Neuronal stem cell (in vitro differentiated cells): ENCODE results near the gene CIDEA.

Experiments used
- DNase-seq: peaks from one replicate; pipeline ENCODE4 v3.0.0-alpha.2; 2013; ENCODE audit warnings: low spot score
- H2AFZ ChIP-seq: one replicate; pipeline ENCODE4 v1.6.1; 2013; ENCODE audit warnings: mild to moderate bottlenecking, low read length, inconsistent platforms
- H2AK5ac ChIP-seq: 2 replicates; pipeline ENCODE4 v1.6.1; 2013; ENCODE audit warnings: low read depth, mild to moderate bottlenecking, inconsistent platforms, low read length, moderate library complexity, mixed read lengths
- H2BK120ac ChIP-seq: 2 replicates; pipeline ENCODE4 v1.6.1; 2013; ENCODE audit warnings: low read depth, mild to moderate bottlenecking, inconsistent platforms, low read length, moderate library complexity, mixed read lengths
- H2BK12ac ChIP-seq: one replicate; pipeline ENCODE4 v1.6.1; 2013; ENCODE audit warnings: low read length, inconsistent platforms
- H2BK15ac ChIP-seq: 2 replicates; pipeline ENCODE4 v1.6.1; 2013; ENCODE audit warnings: mild to moderate bottlenecking, low read length, inconsistent platforms, mixed read lengths
- H2BK5ac ChIP-seq: one replicate; pipeline ENCODE4 v1.6.1; 2013; ENCODE audit warnings: inconsistent platforms, mild to moderate bottlenecking, low read length, moderate library complexity
- H3K14ac ChIP-seq: one replicate; pipeline ENCODE4 v1.6.1; 2013; ENCODE audit warnings: low read length, inconsistent platforms
- H3K18ac ChIP-seq: 2 replicates; pipeline ENCODE4 v1.6.1; 2013; ENCODE audit warnings: low read length, inconsistent platforms
- H3K23ac ChIP-seq: 2 replicates; pipeline ENCODE4 v1.6.1; 2013; ENCODE audit warnings: low read depth, mild to moderate bottlenecking, mixed read lengths, low read length, inconsistent platforms; ENCODE audit not compliant: poor library complexity
- H3K27ac ChIP-seq: replicated peaks from 3 replicates; pipeline ENCODE4 v1.5.1; 2013; ENCODE audit warnings: low read length, inconsistent platforms
- H3K27me3 ChIP-seq, 3 experiments: 2 replicates each; pipeline ENCODE4 v1.6.1; 2013; ENCODE audit warnings: low read length in 3 of 3, mild to moderate bottlenecking in 2 of 3, inconsistent platforms in 1 of 3, low read depth in 1 of 3, mixed read lengths in 1 of 3, moderate library complexity in 1 of 3; ENCODE audit not compliant: control insufficient read depth in 3 of 3, insufficient read depth in 3 of 3
- H3K36me3 ChIP-seq, 2 donors: replicated peaks in 1 of 2; 2 replicates each; pipeline ENCODE4 v1.6.1; 2013; ENCODE audit warnings: low read length in 2 of 2; ENCODE audit not compliant: control insufficient read depth in 2 of 2, insufficient read depth in 2 of 2
- H3K4ac ChIP-seq: 2 replicates; pipeline ENCODE4 v1.6.1; 2013; ENCODE audit warnings: inconsistent platforms, mild to moderate bottlenecking, low read length, moderate library complexity
- H3K4me1 ChIP-seq, 2 donors: 1 replicate in 1 of 2; 2 replicates in 1 of 2; pipeline ENCODE4 v1.6.1; 2013; ENCODE audit warnings: low read length in 2 of 2, low read depth in 1 of 2; ENCODE audit not compliant: control insufficient read depth in 2 of 2, insufficient read depth in 1 of 2
- H3K4me2 ChIP-seq: one replicate; pipeline ENCODE4 v1.6.1; 2013; ENCODE audit warnings: mild to moderate bottlenecking, low read length, inconsistent platforms; ENCODE audit not compliant: insufficient read depth, poor library complexity, severe bottlenecking
- H3K4me3 ChIP-seq, 2 donors: 2 replicates each; pipeline ENCODE4 v1.5.1; 2013; ENCODE audit warnings: low read length in 2 of 2, mild to moderate bottlenecking in 2 of 2, inconsistent platforms in 1 of 2, moderate library complexity in 1 of 2
- H3K79me1 ChIP-seq: one replicate; pipeline ENCODE4 v1.6.1; 2013; ENCODE audit warnings: low read depth, mild to moderate bottlenecking, inconsistent platforms, low read length, moderate library complexity
- H3K9ac ChIP-seq: one replicate; pipeline ENCODE4 v1.6.1; 2013; ENCODE audit warnings: mild to moderate bottlenecking, low read depth, low read length, inconsistent platforms; ENCODE audit not compliant: poor library complexity
- H3K9me3 ChIP-seq, 2 donors: replicated peaks in 1 of 2; 2 replicates each; pipeline versions ENCODE3 to v1.6.1; 2013; ENCODE audit warnings: low read length in 2 of 2, mild to moderate bottlenecking in 2 of 2, inconsistent platforms in 1 of 2, low read depth in 1 of 2, mixed read lengths in 1 of 2, moderate library complexity in 1 of 2; ENCODE audit not compliant: control insufficient read depth in 2 of 2, insufficient read depth in 1 of 2
- H4K8ac ChIP-seq: one replicate; pipeline ENCODE4 v1.6.1; 2013; ENCODE audit warnings: low read depth, mild to moderate bottlenecking, inconsistent platforms, low read length, moderate library complexity
- H4K91ac ChIP-seq: one replicate; pipeline ENCODE4 v1.6.1; 2013; ENCODE audit warnings: low read length, low read depth, mild to moderate bottlenecking, inconsistent platforms; ENCODE audit not compliant: poor library complexity
- WGBS, 2 donors: extraction: QIAGEN DNeasy Blood & Tissue Kit; methylation state at CpG; one replicate each; pipeline ENCODE4 v1.1.7; 2013; ENCODE audit warnings: missing lambda C conversion rate in 2 of 2, mixed read lengths in 1 of 2; ENCODE audit not compliant: insufficient read length in 2 of 2, insufficient replicate concordance in 1 of 2; ENCODE audit errors: extremely low coverage in 2 of 2; 5-methylcytosine and 5-hydroxymethylcytosine counted together

Gene CIDEA

GRCh38 chr18:12276736-12277554 is 22.8 kb downstream of the CIDEA start:
- H3K27me3 ChIP-seq, result no peaks in the 10 kb centered on the region
- no peak overlapping the region for H4K8ac ChIP-seq
- H3K4ac ChIP-seq, result peak overlapping the region; percentile 17
- H3K9me3 ChIP-seq, result no peaks in the 10 kb centered on the region
- WGBS, 2 donors, result no CpG with 5 or more reads among the region's 26 CpGs
- no peak overlapping the region for H2BK5ac ChIP-seq
- H2AFZ ChIP-seq, result no peak overlapping the region
- H2BK12ac ChIP-seq, result peak overlapping the region; percentile 75
- no peak overlapping the region for H3K23ac ChIP-seq
- peak overlapping the region; percentile 39 for H4K91ac ChIP-seq
- H3K14ac ChIP-seq, result no peak overlapping the region
- H2BK15ac ChIP-seq, result peak overlapping the region; percentile 8
- peak overlapping the region; percentile 47 for H3K9ac ChIP-seq
- H3K4me2 ChIP-seq, result no peak overlapping the region
- no peaks in the 10 kb centered on the region for H3K79me1 ChIP-seq
- no peak for DNase-seq
- H3K18ac ChIP-seq, result peak overlapping the region; percentile 48
- H2BK120ac ChIP-seq, result peak overlapping the region; percentile 38
- peaks cover 12 to 15% of the 10 kb centered on the region in 2 donors for H3K4me1 ChIP-seq
- H3K4me3 ChIP-seq, result no peak overlapping the region
- H3K27ac ChIP-seq, result no peak overlapping the region
- peak overlapping the region; percentile 24 for H2AK5ac ChIP-seq
- H3K36me3 ChIP-seq, result no peaks in the 10 kb centered on the region

- H3K79me1 ChIP-seq, result no peaks in the 10 kb centered on the region
- H3K4me3 ChIP-seq, result peak overlapping the region in 1 of 2 donors; percentile 41
- no peak overlapping the region for H3K4ac ChIP-seq
- H2BK5ac ChIP-seq, result no peak overlapping the region
- H2AFZ ChIP-seq, result peak overlapping the region; percentile 86
- H3K9me3 ChIP-seq, result no peaks in the 10 kb centered on the region
- peak overlapping the region; percentile 91 for H3K18ac ChIP-seq
- H3K4me2 ChIP-seq, result no peak overlapping the region
- H2BK120ac ChIP-seq, result no peak overlapping the region
- no peak overlapping the region for H2BK15ac ChIP-seq
- H3K27ac ChIP-seq, result peak overlapping the region; percentile 94
- no peaks in the 10 kb centered on the region for H3K27me3 ChIP-seq
- no peak overlapping the region for H3K14ac ChIP-seq
- DNase-seq, result no peak
- peak overlapping the region; percentile 53 for H3K9ac ChIP-seq
- peaks cover 19 to 22% of the 10 kb centered on the region in 2 donors for H3K4me1 ChIP-seq
- no peak overlapping the region for H2BK12ac ChIP-seq
- peak overlapping the region; percentile 16 for H2AK5ac ChIP-seq
- no CpG with 5 or more reads among the region's 7 CpGs for WGBS, 2 donors
- peak overlapping the region; percentile 38 for H4K91ac ChIP-seq
- H3K23ac ChIP-seq, result no peak overlapping the region
- H4K8ac ChIP-seq, result no peak overlapping the region
- H3K36me3 ChIP-seq, result no peaks in the 10 kb centered on the region
These were observed 24.1 kb downstream of the CIDEA start for GRCh38 chr18:12278215-12278671.

GRCh38 chr18:12278741-12279682 is 24.9 kb downstream of the CIDEA start:
- DNase-seq, result peak; percentile 61
- Histone ChIP-seq H3K4ac (no peak overlapping the region), H2BK12ac (peak overlapping the region; percentile 82), H3K23ac (no peak overlapping the region), H2BK15ac (peak overlapping the region; percentile 8), H3K27me3 (peaks cover 0 to 1% (median 0%) of the 10 kb centered on the region in 3 experiments), H3K27ac (peak overlapping the region; percentile 94), H2AK5ac (peak overlapping the region; percentile 93), H4K8ac (no peak overlapping the region), H3K79me1 (no peaks in the 10 kb centered on the region), H2BK5ac (peak overlapping the region; percentile 69), H4K91ac (no peak overlapping the region), H3K4me3 (peak overlapping the region in 1 of 2 donors; percentile 41), H2BK120ac (no peak overlapping the region), H3K18ac (peak overlapping the region; percentile 94), H2AFZ (peak overlapping the region; percentile 86), H3K36me3 (no peaks in the 10 kb centered on the region), H3K14ac (peak overlapping the region; percentile 4), H3K9ac (no peak overlapping the region), H3K4me1 (peaks cover 19 to 20% of the 10 kb centered on the region in 2 donors), H3K4me2 (no peak overlapping the region), H3K9me3 (no peaks in the 10 kb centered on the region)
- no CpG with 5 or more reads among the region's 30 CpGs for WGBS, 2 donors
